Measurements from ENCODE around the gene NOC3L. TPM values are rescaled to one million over a fixed set of nuclear protein-coding genes. Genes with fewer than 3 reads are reported as not detected.

The NOC3L gene
- total RNA-seq, 1 experiment from 2014 or later = 41.2 TPM

DNA sequence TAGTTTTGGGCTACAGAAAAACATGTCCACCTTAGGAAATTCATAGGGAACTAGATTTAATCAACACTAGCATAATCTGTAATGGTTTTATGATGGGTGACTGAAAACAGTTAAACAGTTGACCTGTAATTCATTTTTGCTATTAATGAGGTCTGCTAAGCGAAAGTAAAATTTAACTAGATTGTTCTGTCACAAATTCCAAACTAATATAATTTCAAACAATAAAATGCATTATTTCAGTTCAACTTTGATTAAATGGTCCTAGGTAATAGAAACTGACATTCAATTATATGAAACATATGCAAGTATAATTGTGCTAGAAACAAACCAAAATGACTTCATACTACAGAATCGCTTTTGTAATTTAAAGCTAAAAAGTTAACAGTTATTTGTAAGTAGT lies 6.9 kb downstream of the NOC3L start:
- in situ Hi-C loops (cut with HindIII; ENCODE audit: low pct_unique_long_range_greater_than_20kb, low sequenced_read_pairs) = no loop called here
- intact Hi-C loops (cut with micrococcal nuclease; ENCODE audit: unreplicated experiment) = no loop called here
- Histone ChIP-seq H3K27ac (ENCODE audit: low read length) (no peak overlapping the region), H3K4me3 (ENCODE audit: low read depth in 2 of 2, low read length in 2 of 2) (no peak overlapping the region), H3K4me1 (ENCODE audit: control insufficient read depth, insufficient read depth, low read length) (peaks cover 14% of the 10 kb centered on the region), H3K9me3 (ENCODE audit: control insufficient read depth, insufficient read depth, low read depth, low read length) (no peaks in the 10 kb centered on the region), H3K36me3 (ENCODE audit: control insufficient read depth, insufficient read depth, low read length) (peaks cover 63% of the 10 kb centered on the region), H3K27me3 (ENCODE audit: control insufficient read depth, insufficient read depth, low read length) (no peaks in the 10 kb centered on the region)
- ChIA-PET CTCF (no interaction called here), POLR2A (interaction anchor here (0.6 to 1.1 kb wide), 2 partner anchors 10 to 28 kb away, joined by 3 read pairs; no protein-coding TSS in a partner anchor)
- TF ChIP-seq, protein P1, sequence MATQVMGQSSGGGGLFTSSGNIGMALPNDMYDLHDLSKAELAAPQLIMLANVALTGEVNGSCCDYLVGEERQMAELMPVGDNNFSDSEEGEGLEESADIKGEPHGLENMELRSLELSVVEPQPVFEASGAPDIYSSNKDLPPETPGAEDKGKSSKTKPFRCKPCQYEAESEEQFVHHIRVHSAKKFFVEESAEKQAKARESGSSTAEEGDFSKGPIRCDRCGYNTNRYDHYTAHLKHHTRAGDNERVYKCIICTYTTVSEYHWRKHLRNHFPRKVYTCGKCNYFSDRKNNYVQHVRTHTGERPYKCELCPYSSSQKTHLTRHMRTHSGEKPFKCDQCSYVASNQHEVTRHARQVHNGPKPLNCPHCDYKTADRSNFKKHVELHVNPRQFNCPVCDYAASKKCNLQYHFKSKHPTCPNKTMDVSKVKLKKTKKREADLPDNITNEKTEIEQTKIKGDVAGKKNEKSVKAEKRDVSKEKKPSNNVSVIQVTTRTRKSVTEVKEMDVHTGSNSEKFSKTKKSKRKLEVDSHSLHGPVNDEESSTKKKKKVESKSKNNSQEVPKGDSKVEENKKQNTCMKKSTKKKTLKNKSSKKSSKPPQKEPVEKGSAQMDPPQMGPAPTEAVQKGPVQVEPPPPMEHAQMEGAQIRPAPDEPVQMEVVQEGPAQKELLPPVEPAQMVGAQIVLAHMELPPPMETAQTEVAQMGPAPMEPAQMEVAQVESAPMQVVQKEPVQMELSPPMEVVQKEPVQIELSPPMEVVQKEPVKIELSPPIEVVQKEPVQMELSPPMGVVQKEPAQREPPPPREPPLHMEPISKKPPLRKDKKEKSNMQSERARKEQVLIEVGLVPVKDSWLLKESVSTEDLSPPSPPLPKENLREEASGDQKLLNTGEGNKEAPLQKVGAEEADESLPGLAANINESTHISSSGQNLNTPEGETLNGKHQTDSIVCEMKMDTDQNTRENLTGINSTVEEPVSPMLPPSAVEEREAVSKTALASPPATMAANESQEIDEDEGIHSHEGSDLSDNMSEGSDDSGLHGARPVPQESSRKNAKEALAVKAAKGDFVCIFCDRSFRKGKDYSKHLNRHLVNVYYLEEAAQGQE (IDR thresholded peaks at IDR 0.05; ENCODE audit: insufficient read depth in 1 of 2, low read depth in 2 of 2, low read length in 1 of 2) = no peak
- TF ChIP-seq POLR2AphosphoS5 (IDR thresholded peaks at IDR 0.05; ENCODE audit: low read depth, low read length) = no peak
- TF ChIP-seq SIN3A (IDR thresholded peaks at IDR 0.05; ENCODE audit: borderline replicate concordance, insufficient read depth, low read depth, low read length) = no peak
- no peak for TF ChIP-seq TCF7L2 (IDR thresholded peaks at IDR 0.05; ENCODE audit: low read depth, low read length)
- TF ChIP-seq, protein P2, sequence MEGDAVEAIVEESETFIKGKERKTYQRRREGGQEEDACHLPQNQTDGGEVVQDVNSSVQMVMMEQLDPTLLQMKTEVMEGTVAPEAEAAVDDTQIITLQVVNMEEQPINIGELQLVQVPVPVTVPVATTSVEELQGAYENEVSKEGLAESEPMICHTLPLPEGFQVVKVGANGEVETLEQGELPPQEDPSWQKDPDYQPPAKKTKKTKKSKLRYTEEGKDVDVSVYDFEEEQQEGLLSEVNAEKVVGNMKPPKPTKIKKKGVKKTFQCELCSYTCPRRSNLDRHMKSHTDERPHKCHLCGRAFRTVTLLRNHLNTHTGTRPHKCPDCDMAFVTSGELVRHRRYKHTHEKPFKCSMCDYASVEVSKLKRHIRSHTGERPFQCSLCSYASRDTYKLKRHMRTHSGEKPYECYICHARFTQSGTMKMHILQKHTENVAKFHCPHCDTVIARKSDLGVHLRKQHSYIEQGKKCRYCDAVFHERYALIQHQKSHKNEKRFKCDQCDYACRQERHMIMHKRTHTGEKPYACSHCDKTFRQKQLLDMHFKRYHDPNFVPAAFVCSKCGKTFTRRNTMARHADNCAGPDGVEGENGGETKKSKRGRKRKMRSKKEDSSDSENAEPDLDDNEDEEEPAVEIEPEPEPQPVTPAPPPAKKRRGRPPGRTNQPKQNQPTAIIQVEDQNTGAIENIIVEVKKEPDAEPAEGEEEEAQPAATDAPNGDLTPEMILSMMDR (IDR thresholded peaks at IDR 0.05) = no peak
- no TSS peak for BruUV-seq (replicated peaks)
- ATAC-seq (no peak), DNase-seq (ENCODE audit: low read depth, low spot score) (no peak)

DNA sequence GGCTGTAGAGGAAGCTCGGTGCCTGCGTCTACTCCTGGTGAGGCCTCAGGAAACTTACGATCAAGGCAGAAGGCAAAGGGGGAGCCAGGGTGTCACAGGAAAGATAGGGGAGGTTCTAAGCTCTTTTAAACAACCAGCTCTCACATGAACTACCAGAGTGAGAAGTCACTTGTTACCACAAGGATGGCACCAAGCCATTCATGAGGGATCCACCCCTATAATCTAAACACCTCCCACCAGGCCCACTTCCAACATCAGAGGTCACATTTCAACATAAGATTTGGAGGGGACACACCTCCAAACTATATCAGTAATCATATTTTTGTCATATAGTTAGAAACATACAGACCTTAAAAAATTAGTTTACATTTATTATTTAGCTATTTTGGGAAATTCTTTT lies 9.4 kb downstream of the NOC3L start:
- ATAC-seq = no peak
- TF ChIP-seq, protein P2 (IDR thresholded peaks at IDR 0.05) = no peak
- TF ChIP-seq, protein P1 (IDR thresholded peaks at IDR 0.05; ENCODE audit: insufficient read depth in 1 of 2, low read depth in 2 of 2, low read length in 1 of 2) = no peak
- TF ChIP-seq SIN3A (IDR thresholded peaks at IDR 0.05; ENCODE audit: borderline replicate concordance, insufficient read depth, low read depth, low read length) (no peak), POLR2AphosphoS5 (IDR thresholded peaks at IDR 0.05; ENCODE audit: low read depth, low read length) (no peak), TCF7L2 (IDR thresholded peaks at IDR 0.05; ENCODE audit: low read depth, low read length) (no peak)
- intact Hi-C loops (cut with micrococcal nuclease; ENCODE audit: unreplicated experiment) (no loop called here), in situ Hi-C loops (cut with HindIII; ENCODE audit: low pct_unique_long_range_greater_than_20kb, low sequenced_read_pairs) (no loop called here)
- H3K4me1 ChIP-seq (ENCODE audit: control insufficient read depth, insufficient read depth, low read length) = 0 out of 2 replicates have a peak, but pooled peaks cover 4% of the 10 kb centered on the region
- no peaks in the 10 kb centered on the region for H3K27me3 ChIP-seq (ENCODE audit: control insufficient read depth, insufficient read depth, low read length)
- DNase-seq (ENCODE audit: low read depth, low spot score) = no peak
- CTCF ChIA-PET = interaction anchor here (0.8 kb wide), 1 partner anchor 9 kb away, joined by 3 read pairs; the partner anchor contains the start of gene NOC3L
- no peak overlapping the region for H3K4me3 ChIP-seq (ENCODE audit: low read depth in 2 of 2, low read length in 2 of 2)
- BruUV-seq (replicated peaks) = no TSS peak
- H3K36me3 ChIP-seq (ENCODE audit: control insufficient read depth, insufficient read depth, low read length) = peaks cover 75% of the 10 kb centered on the region
- POLR2A ChIA-PET = no interaction called here
- no peak overlapping the region for H3K27ac ChIP-seq (ENCODE audit: low read length)
- H3K9me3 ChIP-seq (ENCODE audit: control insufficient read depth, insufficient read depth, low read depth, low read length) = no peaks in the 10 kb centered on the region
